ENCODE results near the gene USP13.
"Not testable (repeated sequence)": the region's sequence is repeated elsewhere in the genome, so short reads cannot be mapped to it uniquely, and the experiment has no call there.

Gene USP13

DNA sequence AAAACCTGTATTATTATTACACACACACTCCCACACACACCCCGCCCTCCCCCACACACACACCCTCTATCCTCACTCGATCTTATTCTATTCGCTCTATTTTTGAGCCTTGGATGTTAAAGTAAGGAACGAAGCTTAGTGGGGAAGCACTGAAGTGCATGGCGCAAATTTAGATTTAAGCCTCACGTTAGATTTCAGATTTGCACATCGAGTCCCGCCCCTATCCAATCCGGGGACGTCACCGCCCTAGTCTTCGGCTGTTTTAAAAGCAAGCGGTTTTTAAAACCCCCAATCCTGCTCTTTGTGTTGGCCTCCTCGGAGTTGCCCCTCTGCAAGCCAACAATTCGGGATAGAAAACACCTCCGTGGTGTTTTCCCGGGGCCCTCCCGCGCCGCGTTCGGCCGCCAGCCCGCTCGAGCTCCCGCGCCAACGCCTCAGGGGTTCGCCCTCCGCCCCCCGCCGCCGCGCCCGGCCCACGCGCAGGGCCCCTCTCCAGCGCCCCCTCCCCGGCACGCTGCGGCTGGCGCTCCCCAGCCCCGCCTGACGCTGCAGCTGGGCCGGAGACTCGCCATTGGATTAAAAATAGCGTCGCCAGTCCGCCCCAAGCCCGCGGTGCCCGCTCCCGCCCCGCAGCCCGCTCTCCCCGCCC, at the start of gene USP13:
USP13 (plus strand) TSS at position 594 of the 649 bp plus-strand sequence. CDS start 186 bp downstream, outside the sequence.
- DNase-seq: peak; percentile 79

DNA sequence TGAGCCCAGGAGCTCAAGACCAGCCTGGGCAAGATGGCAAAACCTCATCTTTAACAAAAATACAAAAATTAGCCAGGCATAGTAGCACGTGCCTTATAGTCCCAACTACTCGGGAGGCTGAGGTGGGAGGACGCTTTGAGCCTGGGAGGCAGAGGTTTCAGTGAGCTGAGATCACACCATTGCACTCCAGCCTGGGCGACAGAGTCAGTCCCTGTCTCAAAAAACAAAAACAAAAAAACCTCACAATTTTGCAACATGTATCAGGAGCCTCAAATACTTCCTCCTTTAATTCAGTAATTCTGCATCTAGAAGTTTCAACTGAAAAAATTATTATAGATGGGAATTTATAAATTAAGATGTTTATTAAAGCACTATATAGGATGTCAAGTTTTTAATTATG, 49.5 kb upstream of the USP13 start:
- DNase-seq: no peak

- no peak for DNase-seq
Measured at GRCh38 chr3:179603831-179604230, 49.0 kb upstream of the USP13 start.

- peak; percentile 94 for DNase-seq
Measured at GRCh38 chr3:179604321-179605078, 48.3 kb upstream of the USP13 start, which contains the start of the genes MRPL47 and NDUFB5. Gene MRPL47 (minus strand): TSS chr3:179604638. CDS start chr3:179604624, 14 bp downstream. Gene NDUFB5 (plus strand): TSS chr3:179604794. CDS start chr3:179604816, 22 bp downstream.

DNA sequence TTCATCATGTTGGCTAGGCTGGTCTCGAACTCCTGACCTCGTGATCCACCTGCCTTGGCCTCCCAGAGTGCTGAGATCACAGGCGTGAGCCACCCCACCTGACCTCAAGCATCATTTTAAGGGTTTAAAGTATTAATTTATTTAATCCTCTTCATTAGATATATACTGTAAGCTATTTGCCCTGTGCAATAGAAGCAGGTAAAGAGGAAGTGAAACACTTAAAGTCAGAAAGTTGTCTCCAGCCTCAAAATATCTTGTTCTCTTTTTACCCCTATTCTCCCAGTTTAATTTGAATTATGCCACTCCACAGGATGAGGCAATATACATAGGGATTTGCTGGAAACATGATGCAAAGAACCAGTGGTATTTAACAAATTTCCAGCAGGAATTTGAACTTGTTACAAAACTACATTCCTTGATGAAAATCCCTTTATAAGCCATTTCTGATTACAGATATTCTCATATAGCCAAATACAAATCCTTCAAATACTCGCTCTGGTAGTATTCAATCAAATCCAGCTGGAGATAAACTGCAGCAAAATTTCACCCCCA, 46.2 kb upstream of the USP13 start:
- no peak for DNase-seq

- no peak for DNase-seq
Measured at GRCh38 chr3:179608931-179609720, 43.7 kb upstream of the USP13 start.

GRCh38 chr3:179610066-179610465, 42.8 kb upstream of the USP13 start:
- no peak for DNase-seq

GRCh38 chr3:179613807-179614206, 39.0 kb upstream of the USP13 start:
- no peak for DNase-seq

GRCh38 chr3:179615458-179616173, 37.2 kb upstream of the USP13 start:
- no peak for DNase-seq

DNA sequence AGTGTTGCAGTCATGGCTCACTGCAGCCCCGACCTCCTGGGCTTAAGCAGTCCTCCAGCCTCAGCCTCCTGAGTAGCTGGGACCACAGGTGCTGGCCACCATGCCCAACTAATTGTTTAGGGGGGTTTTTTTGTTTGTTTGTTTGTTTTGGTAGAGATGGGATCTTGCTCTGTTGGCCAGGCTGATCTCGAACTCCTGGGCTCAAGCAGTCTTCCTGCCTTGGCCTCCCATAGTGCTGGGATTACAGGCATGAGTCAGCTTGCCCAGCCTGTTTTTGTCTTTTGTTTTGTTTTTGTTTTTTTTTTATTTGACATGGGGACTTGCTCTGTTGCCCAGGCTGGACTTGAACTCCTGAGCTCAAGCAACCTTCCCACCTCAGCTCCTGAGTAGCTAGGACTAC, 30.8 kb upstream of the USP13 start:
- DNase-seq: no peak

DNA sequence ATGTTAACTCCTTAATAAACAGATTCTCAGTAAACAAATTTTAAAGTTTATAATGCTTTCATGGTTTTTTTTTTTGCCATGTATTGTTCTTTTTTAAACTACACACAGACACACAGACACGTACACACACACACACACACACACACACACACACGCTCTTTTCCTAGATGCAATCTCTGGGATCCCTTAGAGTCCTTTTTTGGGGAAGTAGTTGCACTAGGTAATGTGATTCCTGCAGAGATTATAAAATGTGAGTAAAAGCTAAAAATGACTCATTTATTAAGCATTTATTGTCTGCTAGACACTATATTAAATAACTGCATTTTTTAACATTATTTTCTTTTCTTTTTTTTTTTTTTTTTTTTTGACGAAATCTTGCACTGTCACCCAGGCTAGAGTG, 28.4 kb upstream of the USP13 start:
- no peak for DNase-seq

DNA sequence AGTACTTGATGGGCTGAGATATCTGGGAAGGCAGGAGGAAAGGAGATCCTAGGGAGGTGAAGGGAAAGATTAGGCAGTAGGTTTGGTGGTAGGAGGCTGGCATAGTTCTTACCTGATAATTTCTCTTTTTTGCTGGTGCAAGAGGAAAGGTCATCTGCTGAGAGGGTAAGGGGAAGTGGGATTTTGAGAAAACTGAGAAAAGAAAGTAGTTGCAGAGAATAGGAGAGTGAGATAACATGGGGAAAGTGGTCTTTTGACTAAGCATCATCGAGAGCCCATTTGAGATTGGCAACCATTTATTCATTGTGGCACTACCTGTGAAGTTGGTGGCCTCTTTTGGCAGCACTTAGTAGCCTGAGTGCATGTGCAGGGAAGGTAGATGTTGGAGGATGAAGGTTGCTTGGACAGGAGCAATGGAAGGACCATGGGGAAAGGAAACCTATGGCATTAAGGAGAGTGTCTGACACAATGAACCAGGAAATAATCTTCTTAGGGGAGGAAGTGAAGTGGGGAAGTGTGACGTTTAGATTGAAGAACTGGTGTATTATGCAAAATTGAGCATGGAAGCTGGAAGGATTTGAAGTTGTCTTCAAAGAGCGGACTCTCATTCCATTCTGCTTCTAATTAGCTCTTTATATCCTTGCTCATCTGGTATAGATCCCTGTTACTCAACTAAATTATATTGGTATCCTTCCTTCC, 21.9 kb upstream of the USP13 start:
- DNase-seq: no peak

GRCh38 chr3:179640469-179640868, 12.4 kb upstream of the USP13 start:
- DNase-seq: no peak

GRCh38 chr3:179642871-179643270, 10.0 kb upstream of the USP13 start:
- DNase-seq: no peak

- DNase-seq: not testable (repeated sequence)
Measured at GRCh38 chr3:179643837-179644236, 9.0 kb upstream of the USP13 start.

DNA sequence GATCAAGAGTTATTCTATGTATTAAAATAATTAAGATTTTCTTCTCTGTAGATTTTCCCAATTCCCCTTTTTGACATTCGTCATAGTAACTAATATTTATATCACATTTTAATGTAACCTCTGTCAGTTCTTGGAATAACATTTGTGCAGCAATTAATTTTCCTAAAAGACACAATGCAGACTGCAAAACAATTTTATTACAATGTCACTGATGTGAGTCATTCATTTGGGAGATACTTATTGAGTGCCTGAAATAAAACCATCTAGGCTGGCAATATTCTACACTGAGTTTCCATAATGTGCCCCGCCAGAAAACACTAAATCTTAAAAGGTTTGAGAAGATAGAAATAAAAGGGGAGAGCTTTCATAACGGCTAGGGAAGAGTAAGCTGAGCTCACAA, 6.7 kb upstream of the USP13 start:
- DNase-seq: no peak

- DNase-seq: no peak
Measured at GRCh38 chr3:179651687-179652446, 973 bp upstream of the USP13 start.

DNA sequence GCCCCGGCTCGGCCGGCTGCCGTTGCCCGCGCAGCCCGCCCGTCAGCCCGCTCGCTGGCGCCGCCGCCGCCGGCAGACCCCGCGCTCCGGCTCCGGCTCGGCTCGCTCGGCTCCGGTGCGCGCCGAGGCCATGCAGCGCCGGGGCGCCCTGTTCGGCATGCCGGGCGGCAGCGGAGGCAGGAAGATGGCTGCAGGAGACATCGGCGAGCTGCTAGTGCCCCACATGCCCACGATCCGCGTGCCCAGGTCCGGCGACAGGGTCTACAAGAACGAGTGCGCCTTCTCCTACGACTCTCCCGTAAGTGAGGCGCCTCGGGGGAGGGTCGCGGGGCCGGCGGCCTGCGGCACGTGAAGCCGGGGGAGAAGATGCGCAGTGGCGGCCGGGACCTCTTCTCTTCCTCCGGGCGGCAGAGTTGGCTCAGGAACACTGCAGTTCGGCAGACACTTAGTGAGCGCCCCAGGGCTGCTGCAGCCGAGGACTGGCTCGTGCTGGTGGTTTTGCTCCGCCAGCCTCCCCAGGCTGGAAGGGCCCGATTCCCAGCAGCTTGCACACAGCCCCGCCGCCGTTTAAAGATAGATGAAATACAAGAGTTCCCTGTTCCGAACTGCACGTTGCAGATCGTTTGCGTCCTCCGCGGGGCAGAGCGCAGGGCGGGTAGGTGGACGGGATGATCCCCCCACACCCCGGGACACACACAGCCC, 407 bp downstream of the USP13 start:
- peak; percentile 62 for DNase-seq

DNA sequence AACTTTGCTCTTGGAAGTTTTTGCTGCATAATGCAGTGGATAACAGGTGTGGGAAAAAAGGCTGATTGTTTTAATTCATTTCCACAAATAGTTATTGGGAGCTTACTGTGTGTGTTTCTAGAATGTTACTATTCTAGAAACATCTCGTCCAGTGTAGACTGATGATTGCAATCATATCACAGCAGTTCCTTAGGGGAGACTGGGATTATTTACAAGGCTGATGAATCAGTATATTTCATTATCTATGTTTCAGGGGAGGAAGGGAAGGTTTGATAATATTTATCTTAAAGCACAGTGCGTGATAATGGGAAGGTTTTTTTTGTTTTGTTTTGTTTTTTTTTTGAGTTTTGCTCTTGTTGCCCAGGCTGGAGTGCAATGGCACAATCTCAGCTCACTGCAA, 2.4 kb downstream of the USP13 start:
- DNase-seq: no peak

GRCh38 chr3:179658606-179659005, 5.8 kb downstream of the USP13 start:
- DNase-seq: no peak
